ENCODE measurements around the gene PDGFRB. TPM values are rescaled to one million over a fixed set of nuclear protein-coding genes. Genes with fewer than 3 reads are reported as not detected.

The PDGFRB gene
- total and polyA plus RNA-seq, 2 of the 8 experiments (the other 6 are each of a cell fraction or from before 2014, with no cell fraction given), result 4.2 to 13.7 TPM

DNA sequence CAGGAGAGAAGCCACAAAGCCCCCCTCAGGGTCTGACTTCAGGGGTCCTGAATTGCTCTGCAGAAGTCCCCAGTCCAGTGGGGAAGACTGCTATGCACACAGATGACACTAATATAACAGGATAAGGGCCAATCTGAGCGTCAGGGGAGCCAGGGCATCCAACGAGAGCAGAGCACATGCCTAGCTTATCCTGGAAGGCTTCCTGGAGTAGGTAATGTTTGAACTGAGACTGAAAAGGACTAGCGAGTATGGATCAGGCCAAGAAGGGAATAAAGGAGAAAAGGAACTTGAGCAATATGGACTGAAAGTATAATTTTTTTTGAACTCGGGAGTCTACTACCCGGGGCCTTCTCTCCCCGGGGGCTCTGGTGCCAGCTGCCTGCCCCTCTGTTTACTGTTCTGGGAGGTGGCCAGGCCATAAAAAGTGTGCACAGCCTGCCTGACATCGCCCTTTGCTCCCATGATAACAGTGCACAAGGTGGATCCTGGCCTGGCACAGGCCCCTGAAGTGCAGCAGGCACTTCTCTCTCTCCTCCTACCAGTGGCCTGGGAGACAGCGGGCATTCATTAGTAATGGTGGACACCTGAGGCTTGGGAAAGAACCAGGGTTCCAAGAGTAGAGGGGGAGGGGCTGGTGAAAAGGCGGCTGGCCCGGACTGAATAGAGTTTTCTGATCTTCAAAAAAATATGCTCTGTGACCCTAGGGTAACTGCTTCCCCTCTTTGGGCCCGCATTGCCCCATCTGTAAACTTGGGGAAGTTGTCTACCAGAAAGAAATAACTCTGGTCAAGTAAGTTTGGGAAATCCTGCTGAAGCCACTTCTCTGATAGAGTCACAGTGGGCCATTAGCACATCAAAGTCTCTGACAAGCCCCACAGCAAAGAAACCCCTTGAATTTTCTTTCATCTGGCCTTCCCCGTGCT lies 29.6 kb upstream of the PDGFRB start (continued):
- TF ChIP-seq RNF2 (IDR thresholded peaks at IDR 0.05; ENCODE audit: borderline replicate concordance, low read depth, low read length, missing control alignments, poor library complexity, severe bottlenecking) (no peak), SIN3A (conservative IDR thresholded peaks at IDR 0.05 in 1 of 2, IDR thresholded peaks at IDR 0.05 in 1 of 2; ENCODE audit: low read depth in 1 of 2, low read length in 2 of 2) (no peak), KDM1A (IDR thresholded peaks at IDR 0.05; ENCODE audit: borderline replicate concordance, low read length) (no peak)
- TF ChIP-seq, protein P1, sequence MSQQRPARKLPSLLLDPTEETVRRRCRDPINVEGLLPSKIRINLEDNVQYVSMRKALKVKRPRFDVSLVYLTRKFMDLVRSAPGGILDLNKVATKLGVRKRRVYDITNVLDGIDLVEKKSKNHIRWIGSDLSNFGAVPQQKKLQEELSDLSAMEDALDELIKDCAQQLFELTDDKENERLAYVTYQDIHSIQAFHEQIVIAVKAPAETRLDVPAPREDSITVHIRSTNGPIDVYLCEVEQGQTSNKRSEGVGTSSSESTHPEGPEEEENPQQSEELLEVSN (IDR thresholded peaks at IDR 0.05), result no peak

All from H1 (cell line).